OCI-LY1 (cell line): ENCODE results near the gene PMS2.

ENCODE experiments used
- CTCF ChIP-seq: fragments of 200-600 bp; sonication (generic), shearing (Covaris generic); IDR thresholded peaks from 2 replicates; pipeline ENCODE4 v1.5.1; 2017; ENCODE audit warnings: mild to moderate bottlenecking, antibody characterized with exemption, low read length, moderate library complexity, mixed read lengths
- EZH2 ChIP-seq: fragments of 200-600 bp; sonication (generic), shearing (Covaris generic); IDR thresholded peaks from 2 replicates; pipeline ENCODE4 v1.8.0; 2017; ENCODE audit warnings: borderline replicate concordance, mixed run types, mild to moderate bottlenecking, antibody characterized with exemption, low read length, moderate library complexity, mixed read lengths

GRCh38 chr7:6008668-6009611, at the start of gene PMS2, which contains the start of gene AIMP2:
- TF ChIP-seq CTCF, result peak; percentile 39; the same call in 1 of the 2 replicates
- TF ChIP-seq EZH2, result no peak
